ENCODE data around the gene RAB6A.

GRCh38 chr11:73660497-73661034 lies 100.3 kb downstream of the RAB6A start:
- TF ChIP-seq, protein P1, sequence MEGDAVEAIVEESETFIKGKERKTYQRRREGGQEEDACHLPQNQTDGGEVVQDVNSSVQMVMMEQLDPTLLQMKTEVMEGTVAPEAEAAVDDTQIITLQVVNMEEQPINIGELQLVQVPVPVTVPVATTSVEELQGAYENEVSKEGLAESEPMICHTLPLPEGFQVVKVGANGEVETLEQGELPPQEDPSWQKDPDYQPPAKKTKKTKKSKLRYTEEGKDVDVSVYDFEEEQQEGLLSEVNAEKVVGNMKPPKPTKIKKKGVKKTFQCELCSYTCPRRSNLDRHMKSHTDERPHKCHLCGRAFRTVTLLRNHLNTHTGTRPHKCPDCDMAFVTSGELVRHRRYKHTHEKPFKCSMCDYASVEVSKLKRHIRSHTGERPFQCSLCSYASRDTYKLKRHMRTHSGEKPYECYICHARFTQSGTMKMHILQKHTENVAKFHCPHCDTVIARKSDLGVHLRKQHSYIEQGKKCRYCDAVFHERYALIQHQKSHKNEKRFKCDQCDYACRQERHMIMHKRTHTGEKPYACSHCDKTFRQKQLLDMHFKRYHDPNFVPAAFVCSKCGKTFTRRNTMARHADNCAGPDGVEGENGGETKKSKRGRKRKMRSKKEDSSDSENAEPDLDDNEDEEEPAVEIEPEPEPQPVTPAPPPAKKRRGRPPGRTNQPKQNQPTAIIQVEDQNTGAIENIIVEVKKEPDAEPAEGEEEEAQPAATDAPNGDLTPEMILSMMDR (IDR thresholded peaks at IDR 0.05), result no peak
- no peak for TF ChIP-seq POLR2A (IDR thresholded peaks at IDR 0.05)

Measured in lower leg skin (tissue), 3 donors.